Colonic mucosa (tissue), 4 donors: ENCODE data around the gene DDX28. TPM values are rescaled to one million over a fixed set of nuclear protein-coding genes. Genes with fewer than 3 reads are reported as not detected.
"Not testable (repeated sequence)": the region's sequence is repeated elsewhere in the genome, so short reads cannot be mapped to it uniquely, and the experiment has no call there.

Experiments used
- DNase-seq: peaks from one replicate; pipeline ENCODE4 v3.0.0-alpha.2; 2020
- H3K27ac ChIP-seq: fragments of 200-600 bp; one replicate; pipeline ENCODE4 v1.8.0; 2021
- H3K27me3 ChIP-seq: fragments of 200-600 bp; one replicate; pipeline ENCODE4 v1.8.0; 2021
- H3K36me3 ChIP-seq: fragments of 200-600 bp; one replicate; pipeline ENCODE4 v1.8.0; 2021
- H3K4me1 ChIP-seq: fragments of 200-600 bp; one replicate; pipeline ENCODE4 v1.8.0; 2021; ENCODE audit warnings: mild to moderate bottlenecking
- H3K4me3 ChIP-seq: fragments of 200-600 bp; one replicate; pipeline ENCODE4 v1.8.0; 2021
- H3K9ac ChIP-seq, 2 donors: one replicate each; pipeline ENCODE4 v1.7.0; 2013; ENCODE audit warnings: control low read depth in 2 of 2, low read depth in 2 of 2, low read length in 2 of 2
- H3K9me3 ChIP-seq: fragments of 200-600 bp; one replicate; pipeline ENCODE4 v1.8.0; 2021
- CTCF ChIP-seq: fragments of 200-600 bp; IDR thresholded peaks from one replicate; pipeline ENCODE4 v1.8.0; 2022; ENCODE audit warnings: antibody characterized with exemption, mild to moderate bottlenecking
- intact Hi-C: fragments of 100-400 bp; cut with DNase I; formaldehyde crosslinking; loops from one replicate; pipeline ENCODE4 v1.14.1; 2022
- total RNA-seq, 2 donors: library from RNA; stranded (reverse); fragmentation: NEBNext Ultra II Directional in 1 of 2; extraction: Animal tissue kit (Norgen Biotek cat#: 25700) in 1 of 2; gene quantifications; one replicate each; pipeline ENCODE4 v1.2.1, GENCODE V29; 2021
- donor health status: healthy.
- donor health status: DM: no; HTN: no; CAD: no.
- donor health status: DM: no; HTN: no; CAD: no.

The DDX28 gene
- total RNA-seq, 2 donors from 2014 or later: 6.8 to 10.7 TPM

- Histone ChIP-seq H3K9me3 (no peaks in the 10 kb centered on the region), H3K27ac (no peak overlapping the region), H3K4me1 (peaks cover 17% of the 10 kb centered on the region), H3K9ac (no peak overlapping the region), H3K36me3 (no peaks in the 10 kb centered on the region), H3K4me3 (no peak overlapping the region), H3K27me3 (no peaks in the 10 kb centered on the region)
- no peak for TF ChIP-seq CTCF
- DNase-seq: no peak
- intact Hi-C loops: no loop called here
Observed at GRCh38 chr16:68019167-68019680, 3.8 kb downstream of the DDX28 start.

- no peaks in the 10 kb centered on the region for H3K9me3 ChIP-seq
- no peak for TF ChIP-seq CTCF
- H3K36me3 ChIP-seq: no peaks in the 10 kb centered on the region
- no peak within 1 kb of the TSS for H3K27ac ChIP-seq
- H3K27me3 ChIP-seq: no peaks in the 10 kb centered on the region
- no peaks in the 10 kb centered on the region for H3K4me1 ChIP-seq
- H3K9ac ChIP-seq: no peak within 1 kb of the TSS
- DNase-seq: no peak
- intact Hi-C loops: no loop called here
- H3K4me3 ChIP-seq: no peak within 1 kb of the TSS
Observed at GRCh38 chr16:68015681-68016080, 7.4 kb downstream of the DDX28 start, which contains the start of gene DPEP2NB. DPEP2NB (minus strand) TSS chr16:68015911; CDS start chr16:68015770, 141 bp downstream.

DNA sequence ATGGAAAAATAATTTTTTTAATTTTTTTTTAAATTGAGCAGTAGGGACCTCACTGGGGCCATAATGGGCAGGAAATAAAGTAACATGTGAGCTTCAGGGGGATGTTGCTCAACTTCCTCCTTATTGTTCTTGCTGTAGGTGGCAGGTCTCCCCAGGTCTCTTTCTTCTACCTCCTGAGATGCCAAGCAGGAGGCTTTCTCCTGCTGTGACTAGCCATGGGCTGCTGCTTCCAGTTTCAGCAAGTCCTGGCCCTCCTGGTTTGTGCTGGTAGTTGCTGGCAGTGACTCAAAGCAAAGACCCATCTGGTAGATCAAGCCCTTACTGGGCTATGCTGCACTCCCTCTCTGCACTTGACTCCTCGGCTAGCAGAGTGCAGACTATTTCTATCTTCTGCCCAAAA is 9.6 kb downstream of the DDX28 start:
- Histone ChIP-seq H3K4me1 (no peaks in the 10 kb centered on the region), H3K27me3 (no peaks in the 10 kb centered on the region), H3K27ac (no peak overlapping the region), H3K4me3 (no peak overlapping the region), H3K9ac (no peak overlapping the region), H3K36me3 (no peaks in the 10 kb centered on the region), H3K9me3 (no peaks in the 10 kb centered on the region)
- no peak for DNase-seq
- intact Hi-C loops: no loop called here
- TF ChIP-seq CTCF: no peak

- H3K9me3 ChIP-seq, H3K4me1 ChIP-seq, H3K27me3 ChIP-seq, H3K36me3 ChIP-seq, H3K9ac ChIP-seq, DNase-seq, H3K4me3 ChIP-seq, H3K27ac ChIP-seq, intact Hi-C loops: not testable (repeated sequence)
Observed at GRCh38 chr16:68009872-68010271, 13.2 kb downstream of the DDX28 start.

GRCh38 chr16:68009157-68009735 is 13.8 kb downstream of the DDX28 start:
- Histone ChIP-seq H3K9ac (no peak overlapping the region), H3K27ac (no peak overlapping the region), H3K36me3 (no peaks in the 10 kb centered on the region), H3K27me3 (no peaks in the 10 kb centered on the region), H3K4me3 (no peak overlapping the region), H3K9me3 (no peaks in the 10 kb centered on the region), H3K4me1 (no peaks in the 10 kb centered on the region)
- intact Hi-C loops: no loop called here
- no peak for DNase-seq
- no peak for TF ChIP-seq CTCF

GRCh38 chr16:68005786-68006286 is 17.2 kb downstream of the DDX28 start:
- no peaks in the 10 kb centered on the region for H3K27me3 ChIP-seq
- H3K9ac ChIP-seq: no peak overlapping the region
- intact Hi-C loops: no loop called here
- no peak overlapping the region for H3K4me3 ChIP-seq
- TF ChIP-seq CTCF: no peak
- H3K36me3 ChIP-seq: no peaks in the 10 kb centered on the region
- H3K9me3 ChIP-seq: no peaks in the 10 kb centered on the region
- H3K27ac ChIP-seq: peak overlapping the region; percentile 55
- H3K4me1 ChIP-seq: no peaks in the 10 kb centered on the region
- no peak for DNase-seq
